LHCN-M2 (cell line): ENCODE measurements around the gene SIK3. TPM values are rescaled to one million over a fixed set of nuclear protein-coding genes. Genes with fewer than 3 reads are reported as not detected.

ENCODE experiments used
- DNase-seq: peaks from one replicate; pipeline ENCODE4 v3.0.0-alpha.2; 2012; ENCODE audit warnings: low read depth
- total RNA-seq: library from RNA; depleted of rRNA; stranded (reverse); fragments of >200 nt; gene quantifications from 2 replicates; pipeline ENCODE4 v1.2.3, GENCODE V29; 2014

The SIK3 gene
- total RNA-seq, 1 experiment from 2014 or later: 12.2 TPM

GRCh38 chr11:116868066-116868465, 230.2 kb downstream of the SIK3 start:
- DNase-seq: no peak

- no peak for DNase-seq
These were observed 230.6 kb downstream of the SIK3 start for GRCh38 chr11:116867619-116868018.

DNA sequence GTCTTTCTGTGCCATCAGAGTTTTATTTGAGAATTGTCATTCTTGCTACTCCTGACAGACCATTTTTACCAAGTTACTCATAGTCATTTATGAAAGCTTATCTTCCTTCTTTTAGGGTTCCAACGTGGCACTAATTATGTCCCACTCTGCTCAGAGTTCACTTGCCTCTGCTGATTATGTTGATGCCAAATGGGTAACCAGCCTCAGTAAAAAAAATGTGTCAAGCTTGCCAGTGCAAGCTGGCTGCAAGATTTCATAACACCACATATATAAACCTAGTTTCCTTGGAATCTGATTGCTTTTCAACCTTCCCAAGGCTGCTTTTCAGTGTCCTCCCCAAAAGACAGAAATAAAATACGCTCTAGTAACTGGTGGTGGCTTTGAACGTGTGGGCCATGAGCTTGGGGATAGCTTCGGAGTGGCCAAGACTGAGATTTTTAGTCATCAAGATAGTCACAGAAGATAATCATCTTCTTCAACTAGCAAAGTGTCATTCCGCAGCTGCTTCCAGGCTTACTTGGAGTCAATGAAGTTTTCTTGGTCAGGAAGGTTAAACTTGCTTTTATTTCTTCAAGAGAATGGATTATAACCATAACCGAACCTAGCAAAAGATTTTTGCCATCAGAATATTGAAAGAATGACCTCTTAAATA, 231.3 kb downstream of the SIK3 start:
- DNase-seq: no peak

- no peak for DNase-seq
These were observed 232.5 kb downstream of the SIK3 start for GRCh38 chr11:116865696-116866095.

- DNase-seq: no peak
These were observed 233.7 kb downstream of the SIK3 start for GRCh38 chr11:116864531-116864930.

DNA sequence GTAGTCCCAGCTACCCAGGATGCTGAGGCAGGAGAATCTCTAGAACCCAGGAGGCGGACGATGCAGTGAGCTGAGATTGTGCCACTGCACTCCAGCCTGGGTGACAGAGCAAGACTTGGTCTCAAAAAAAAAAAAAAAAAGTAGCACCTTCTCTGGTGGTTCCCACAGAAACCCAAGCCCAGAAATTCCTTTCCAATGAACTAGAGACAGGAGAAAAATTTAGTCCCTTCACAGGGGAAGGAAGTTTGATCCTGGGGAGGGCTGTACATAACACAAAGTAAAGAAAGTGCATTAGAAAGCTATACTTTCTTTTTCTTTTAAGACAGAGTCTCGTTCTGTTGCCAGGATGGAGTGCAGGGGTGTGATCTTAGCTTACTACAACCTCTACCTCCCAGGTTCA, 235.3 kb downstream of the SIK3 start:
- no peak for DNase-seq

DNA sequence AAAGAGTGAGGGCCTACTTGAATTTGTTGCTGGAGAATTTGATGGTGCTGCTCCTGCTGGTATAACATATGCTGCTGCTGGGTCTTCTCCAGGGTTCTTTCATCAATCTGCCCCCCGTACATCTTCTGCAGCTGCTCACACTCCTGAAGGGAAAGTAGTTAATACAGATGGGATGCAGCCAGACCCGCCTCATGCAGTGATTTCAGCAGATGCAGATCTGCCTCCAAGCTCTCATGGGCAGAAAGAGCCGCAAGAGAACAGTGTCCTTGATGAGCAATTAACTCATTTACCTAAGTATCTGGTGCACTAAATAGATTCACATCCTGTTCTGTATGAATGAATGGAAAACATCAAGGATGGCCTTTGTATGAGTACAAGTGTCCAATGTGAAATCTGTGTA, 236.0 kb downstream of the SIK3 start:
- DNase-seq: no peak

GRCh38 chr11:116861539-116861938, 236.7 kb downstream of the SIK3 start:
- peak; percentile 85 for DNase-seq

DNA sequence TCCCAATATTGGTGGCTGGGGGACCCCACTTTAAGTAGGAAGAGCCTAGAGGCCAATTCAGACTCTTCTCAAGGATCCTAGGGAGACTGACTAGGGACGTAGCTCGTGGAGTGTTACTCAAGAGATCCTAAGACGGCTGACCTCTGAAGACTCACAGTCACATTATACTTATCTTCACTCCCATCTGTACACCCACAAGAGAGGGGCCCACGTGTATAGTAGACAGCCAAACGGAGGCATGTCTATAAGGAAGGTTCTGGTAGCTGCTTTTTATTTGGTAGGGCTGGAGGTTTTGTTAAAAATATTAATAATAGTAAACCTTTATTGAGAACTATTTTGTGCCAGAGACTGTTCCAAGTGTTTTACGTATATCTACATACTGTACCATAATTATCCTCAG, 237.9 kb downstream of the SIK3 start:
- DNase-seq: no peak

DNA sequence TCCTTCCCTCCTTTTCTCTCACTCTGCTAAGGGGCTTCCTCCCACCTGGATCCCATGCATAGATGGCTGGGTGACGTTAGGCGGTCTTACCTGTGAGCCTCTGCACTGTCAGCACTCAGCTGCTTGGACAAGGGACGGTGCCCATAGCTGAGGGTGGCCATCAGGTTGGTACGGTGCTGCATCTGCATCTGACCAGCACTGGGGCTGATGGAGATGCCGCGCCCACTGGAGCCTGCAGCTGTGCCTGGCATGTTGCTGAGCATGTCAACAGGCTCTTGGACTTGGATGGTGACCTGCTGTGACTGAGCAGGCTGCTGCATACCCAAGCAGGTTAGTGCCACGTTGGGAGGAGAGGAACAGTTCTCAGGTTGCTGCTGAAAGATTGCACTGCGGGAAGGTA, 239.1 kb downstream of the SIK3 start:
- no peak for DNase-seq

DNA sequence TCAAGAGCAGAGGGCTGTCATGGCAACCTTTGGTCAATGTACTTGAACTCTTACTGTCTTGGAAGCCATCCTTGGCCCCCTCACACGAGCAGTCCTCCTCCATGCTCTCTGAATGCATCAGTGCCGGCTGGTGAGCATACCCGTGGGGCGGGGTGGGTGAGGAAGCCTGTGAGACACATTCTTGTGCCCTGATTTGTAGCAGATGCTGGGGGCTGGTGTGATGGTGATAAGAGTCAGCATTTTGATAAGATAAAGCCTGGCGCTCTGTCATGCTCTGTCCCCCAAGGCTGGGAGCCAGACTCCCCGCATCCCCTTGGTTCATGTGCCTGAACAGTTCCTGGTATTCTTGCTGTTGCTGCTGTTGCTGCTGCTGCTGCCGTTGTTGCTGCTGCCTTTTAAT, 240.3 kb downstream of the SIK3 start:
- no peak for DNase-seq

- DNase-seq: no peak
These were observed 240.9 kb downstream of the SIK3 start for GRCh38 chr11:116857316-116857715.

GRCh38 chr11:116856423-116856822, 241.8 kb downstream of the SIK3 start:
- DNase-seq: no peak

GRCh38 chr11:116855413-116855812, 242.8 kb downstream of the SIK3 start:
- no peak for DNase-seq

GRCh38 chr11:116853461-116854073, 244.7 kb downstream of the SIK3 start:
- peak; percentile 97 for DNase-seq

DNA sequence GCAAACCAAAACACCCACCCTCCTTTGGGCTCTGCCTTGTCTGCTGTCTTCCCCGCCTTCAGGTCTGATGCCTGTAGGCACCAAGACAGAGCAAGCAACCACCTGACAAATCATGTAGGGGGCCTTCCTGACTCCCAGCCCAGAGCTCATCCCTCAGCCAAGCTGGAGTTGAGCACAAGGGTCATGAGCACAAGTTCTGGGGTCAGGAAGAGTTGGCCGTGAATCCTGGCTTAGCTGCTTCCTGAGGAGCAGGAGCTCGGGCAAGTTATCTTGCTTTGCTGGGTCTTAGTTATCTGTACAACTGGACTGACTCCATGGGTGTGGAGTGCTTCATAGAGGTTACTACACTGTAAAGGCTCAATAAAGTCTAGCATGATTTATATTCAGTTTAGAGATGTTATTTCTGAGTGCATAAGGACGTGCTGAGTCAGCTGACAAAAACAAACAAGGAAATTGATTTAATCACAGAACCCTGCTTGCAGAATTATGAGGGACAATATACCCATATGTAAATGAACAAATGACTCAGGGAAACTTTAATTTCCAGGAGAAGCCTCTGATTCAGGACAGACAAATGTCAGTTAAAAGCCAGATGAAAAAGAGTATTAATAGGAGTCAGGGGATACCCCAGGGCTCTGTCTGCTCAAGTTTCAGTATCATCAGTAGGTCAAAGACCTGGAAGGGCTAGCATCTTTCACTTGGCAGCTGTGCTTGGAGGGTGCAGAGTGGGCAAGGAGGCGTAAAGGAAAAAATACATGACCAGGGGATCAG, 245.8 kb downstream of the SIK3 start:
- DNase-seq: peak; percentile 32

DNA sequence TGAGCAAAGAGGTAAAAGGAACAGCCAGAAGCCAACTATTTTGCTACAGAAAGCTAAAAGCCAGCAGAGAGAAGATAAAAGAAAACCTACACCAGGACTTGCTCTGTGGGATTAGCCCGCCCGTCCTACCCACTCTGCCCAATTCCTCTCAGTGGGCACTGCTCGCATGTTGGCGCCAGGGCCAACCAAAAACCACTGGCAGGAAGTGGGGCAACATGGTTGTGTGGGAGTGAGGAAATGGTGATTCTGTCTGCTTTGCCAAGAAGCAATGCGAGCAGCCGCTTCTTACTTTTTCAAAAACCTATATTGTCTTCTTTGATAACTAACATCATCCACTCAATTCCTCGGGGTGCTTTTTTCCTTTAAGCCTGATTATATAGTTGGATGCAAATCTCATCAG, 246.6 kb downstream of the SIK3 start:
- DNase-seq: no peak

- no peak for DNase-seq
These were observed 248.7 kb downstream of the SIK3 start for GRCh38 chr11:116849486-116849885.

GRCh38 chr11:116849060-116849459, 249.2 kb downstream of the SIK3 start:
- no peak for DNase-seq

DNA sequence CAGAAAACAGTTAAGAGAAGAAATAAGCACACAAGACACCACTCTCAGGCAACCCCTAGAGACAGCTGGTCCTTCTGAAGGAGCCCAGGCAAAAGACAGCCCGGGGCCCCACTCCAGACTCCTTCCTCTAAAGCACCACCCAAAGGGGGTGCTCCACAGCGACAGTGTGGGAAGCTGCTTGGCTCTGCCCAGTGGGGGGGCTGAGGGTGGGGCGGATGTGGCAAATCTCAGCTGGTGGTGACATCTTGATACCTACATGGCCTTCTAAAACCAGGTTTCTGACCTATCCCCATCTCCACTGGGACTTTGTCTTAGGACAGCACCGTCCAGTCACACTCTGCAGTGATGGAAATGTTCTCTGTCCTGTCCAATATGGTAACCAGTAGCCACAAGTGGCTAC, 250.6 kb downstream of the SIK3 start:
- DNase-seq: no peak

GRCh38 chr11:116844722-116845121, 253.5 kb downstream of the SIK3 start:
- no peak for DNase-seq

DNA sequence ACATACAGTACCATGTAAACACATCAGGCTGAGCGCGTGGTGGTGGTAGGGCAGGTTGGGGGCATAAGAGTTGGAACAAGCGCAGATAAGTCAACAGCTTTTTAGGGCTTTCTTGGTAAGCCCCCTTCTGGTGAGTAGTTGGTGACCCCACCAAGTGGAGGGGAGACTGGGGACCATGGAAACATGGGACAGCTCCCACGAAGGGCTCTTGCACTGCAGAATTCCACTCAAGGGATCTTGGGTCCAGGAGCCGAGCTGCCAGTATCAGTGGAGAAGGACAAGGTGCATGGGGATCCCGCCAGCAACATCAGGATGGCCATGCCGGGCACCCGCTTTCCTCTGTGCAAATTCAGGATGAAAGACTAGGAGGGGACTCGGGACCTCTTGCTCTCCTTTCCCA, 254.6 kb downstream of the SIK3 start:
- DNase-seq: no peak

DNA sequence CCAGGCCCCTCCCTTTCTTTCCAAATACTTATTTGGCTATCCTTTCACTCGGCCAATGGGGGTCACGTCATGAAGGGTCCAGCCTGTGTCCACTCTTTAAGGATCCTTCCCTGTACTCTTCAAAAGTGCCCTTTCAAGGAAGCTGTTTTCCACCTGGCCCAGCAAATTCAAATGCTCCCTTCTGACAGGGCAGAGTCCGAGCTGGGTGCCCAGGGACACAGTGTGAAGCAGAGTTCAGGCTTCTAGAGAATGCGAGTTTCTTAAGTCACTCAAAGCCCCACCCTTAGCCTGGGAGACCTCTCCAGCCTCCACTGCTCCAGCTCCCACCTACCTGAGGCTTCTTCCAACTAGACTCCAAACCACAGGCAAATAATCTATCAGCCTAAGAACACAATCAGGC, 255.3 kb downstream of the SIK3 start:
- DNase-seq: no peak
